GM12875 (cell line): ENCODE measurements around the gene NRSN2.
"Not testable (repeated sequence)": the region's sequence is repeated elsewhere in the genome, so short reads cannot be mapped to it uniquely, and the experiment has no call there.

Experiments
- H3K4me3 ChIP-seq: one replicate; pipeline ENCODE4 v1.5.1; 2011; ENCODE audit warnings: low read depth, low read length, control low read depth
- CTCF ChIP-seq: IDR thresholded peaks from 2 replicates; pipeline ENCODE4 v1.5.1; 2011; ENCODE audit warnings: low read depth, mild to moderate bottlenecking, control low read depth, inconsistent platforms, low read length, moderate library complexity, borderline replicate concordance; ENCODE audit not compliant: insufficient read depth

NRSN2 gene

DNA sequence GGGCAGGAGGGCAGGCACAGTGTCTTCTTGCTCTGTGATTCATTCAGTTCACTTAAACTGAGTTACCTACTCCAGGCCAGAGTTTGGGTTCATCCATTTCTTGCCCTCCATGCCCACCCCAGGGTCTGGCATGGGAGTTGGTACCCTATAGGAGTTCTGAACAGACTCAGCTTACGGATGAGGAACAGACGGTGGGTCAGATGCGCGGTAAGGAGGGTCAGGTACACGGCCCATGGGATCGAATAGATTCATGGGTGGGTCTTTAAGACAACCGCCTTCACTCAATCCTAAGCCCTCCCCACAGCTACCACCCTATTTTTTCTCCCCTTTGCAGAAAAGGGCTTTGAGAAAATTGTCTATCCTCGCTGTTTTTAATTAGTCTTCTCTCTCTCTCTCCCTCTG, 20.6 kb downstream of the NRSN2 start:
- TF ChIP-seq CTCF: no peak
- no peak overlapping the region for H3K4me3 ChIP-seq

GRCh38 chr20:368915-369314, 22.0 kb downstream of the NRSN2 start:
- TF ChIP-seq CTCF: no peak

GRCh38 chr20:370151-370600, 23.3 kb downstream of the NRSN2 start:
- no peak for TF ChIP-seq CTCF
- no peak overlapping the region for H3K4me3 ChIP-seq

More at GRCh38 chr20:368915-369314, 22.0 kb downstream of the NRSN2 start:
- no peak overlapping the region for H3K4me3 ChIP-seq

DNA sequence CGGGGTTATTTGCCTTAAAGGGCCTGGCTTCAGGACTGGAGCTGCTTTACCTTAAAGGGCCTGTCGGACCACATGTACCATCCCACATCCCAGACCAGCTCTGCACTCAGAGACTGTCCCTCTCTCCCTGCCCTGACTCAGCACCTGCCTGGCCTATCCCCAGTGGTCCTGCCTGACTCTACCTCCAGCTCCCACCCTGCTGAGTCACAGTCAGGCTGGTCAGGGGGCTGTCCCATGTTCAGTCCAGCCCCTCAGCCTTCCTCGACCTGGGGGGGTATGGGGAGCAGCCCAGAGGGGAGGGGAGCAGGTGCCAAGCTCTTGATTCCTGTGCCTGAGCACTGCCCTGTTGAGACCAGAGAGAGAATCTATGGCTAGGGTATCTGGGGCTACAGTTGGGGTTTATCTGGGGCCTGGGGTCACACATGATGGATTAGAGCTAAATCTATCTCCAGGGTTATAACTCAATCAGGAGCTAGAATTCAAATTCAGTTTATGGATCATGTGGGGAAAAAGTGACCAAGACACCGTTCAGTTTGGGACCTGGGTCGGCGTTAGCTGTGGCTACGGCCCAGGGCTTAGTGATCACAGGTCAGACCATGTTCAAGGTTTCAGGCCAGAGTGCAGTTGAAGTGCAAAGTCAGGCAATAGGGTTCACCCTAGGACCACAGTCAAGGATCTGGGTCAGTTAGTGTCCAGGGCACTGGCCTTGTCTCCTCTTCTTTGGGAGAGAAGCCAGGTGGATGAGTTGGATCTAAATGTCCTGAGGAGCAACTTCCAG, 24.3 kb downstream of the NRSN2 start:
- H3K4me3 ChIP-seq: no peak overlapping the region
- TF ChIP-seq CTCF: no peak

DNA sequence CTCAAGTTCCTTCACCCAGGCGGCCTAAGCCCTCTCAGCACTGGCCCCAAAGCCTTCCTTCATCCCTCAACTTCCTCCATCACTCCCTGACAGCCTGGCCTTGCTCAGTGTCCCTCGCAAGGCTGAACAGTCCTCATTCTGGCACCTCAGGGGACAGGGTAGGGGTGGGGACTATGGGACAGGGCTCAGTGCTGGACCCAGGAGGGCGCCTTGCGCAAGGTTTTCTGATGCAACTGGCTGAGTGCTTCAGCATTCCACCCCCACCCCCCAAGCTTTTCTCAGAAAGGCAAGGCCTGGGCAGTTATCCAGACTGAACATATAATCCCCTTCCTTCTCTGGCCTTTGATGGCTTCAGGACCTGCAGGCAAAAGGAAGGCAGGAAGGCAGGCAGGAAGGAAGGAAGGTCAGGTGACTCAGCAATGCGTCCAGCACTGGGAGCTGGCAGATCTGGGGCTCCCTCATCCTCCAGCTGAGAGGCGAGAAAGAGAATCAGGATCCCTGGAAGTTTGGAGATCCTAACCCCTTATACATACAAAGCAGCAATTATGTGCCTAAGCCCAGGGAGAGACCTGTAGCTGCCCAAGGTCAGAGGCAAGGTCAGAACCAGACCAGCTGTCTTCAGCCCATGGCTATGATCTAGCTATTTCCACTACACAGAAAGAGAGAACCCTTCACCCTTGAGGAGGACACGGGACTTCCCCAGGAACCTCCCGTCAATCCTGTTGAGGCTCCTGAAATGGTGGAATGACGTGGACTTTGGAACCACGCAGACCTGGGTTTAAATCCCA, 25.0 kb downstream of the NRSN2 start:
- no peak overlapping the region for H3K4me3 ChIP-seq
- TF ChIP-seq CTCF: no peak

DNA sequence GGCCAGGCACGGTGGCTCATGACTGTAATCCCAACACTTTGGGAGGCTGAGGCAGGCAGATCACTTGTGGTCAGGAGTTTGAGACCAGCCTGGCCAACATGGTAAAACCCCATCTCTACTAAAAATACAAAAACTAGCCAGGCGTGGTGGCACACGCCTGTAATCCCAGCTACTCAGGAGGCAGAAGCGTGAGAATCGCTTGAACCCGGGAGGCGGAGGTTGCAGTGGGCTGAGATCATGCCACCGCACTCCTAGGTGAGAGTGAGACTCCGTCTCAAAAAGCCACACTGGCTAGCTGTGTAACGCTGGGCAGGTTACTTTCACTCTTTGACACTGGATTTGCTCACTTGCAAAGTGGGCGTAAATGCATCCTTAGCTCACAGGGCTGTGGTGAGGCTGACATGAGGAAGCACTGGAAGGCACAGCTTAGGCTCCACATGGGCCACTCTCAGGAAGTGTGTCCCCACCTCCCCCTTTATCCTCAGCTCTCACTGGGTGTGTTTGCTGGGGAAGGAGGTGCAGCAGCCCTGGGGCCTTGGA, 25.7 kb downstream of the NRSN2 start:
- H3K4me3 ChIP-seq: not testable (repeated sequence)

- no peak for TF ChIP-seq CTCF
- no peak overlapping the region for H3K4me3 ChIP-seq
These were observed 26.4 kb downstream of the NRSN2 start for GRCh38 chr20:373171-373890.
